GM23248 (cell line): ENCODE measurements around the gene SULT1A2.

ENCODE experiments used
- EZH2 ChIP-seq: fragments of 200-600 bp; sonication (generic); IDR thresholded peaks from 2 replicates; pipeline ENCODE4 v1.6.1; 2018; ENCODE audit warnings: antibody characterized with exemption, mild to moderate bottlenecking; ENCODE audit not compliant: insufficient read depth, poor library complexity, severe bottlenecking
- EZH2phosphoT487 ChIP-seq: fragments of 200-600 bp; sonication (generic); IDR thresholded peaks from 2 replicates; pipeline ENCODE4 v1.6.1; 2018; ENCODE audit warnings: antibody characterized with exemption, moderate library complexity, mild to moderate bottlenecking, low read depth; ENCODE audit not compliant: insufficient read depth

GRCh38 chr16:28569968-28570752 lies 26.7 kb downstream of the SULT1A2 start:
- TF ChIP-seq EZH2phosphoT487 (no peak), EZH2 (no peak)
